HG02852 (cell line): Measurements from ENCODE around the gene ASCC3.
A peak's percentile ranks its signal among the peaks of the same experiment; 100 is the strongest.
"Not testable (repeated sequence)": the region's sequence is repeated elsewhere in the genome, so short reads cannot be mapped to it uniquely, and the experiment has no call there.

Experiments
- ATAC-seq: cut with Tn5 transposase; IDR thresholded peaks from one replicate; pipeline ENCODE4 v1.9.1; 2021; ENCODE audit warnings: mild to moderate bottlenecking, moderate library complexity; ENCODE audit not compliant: unreplicated experiment

The ASCC3 gene

GRCh38 chr6:100670056-100670455 lies 211.1 kb downstream of the ASCC3 start:
- ATAC-seq, result no peak

- peak; percentile 100 for ATAC-seq
Measured at GRCh38 chr6:100665041-100665380, 216.1 kb downstream of the ASCC3 start.

- peak; percentile 37 for ATAC-seq
Measured at GRCh38 chr6:100664274-100665040, 216.7 kb downstream of the ASCC3 start.

- no peak for ATAC-seq
Measured at GRCh38 chr6:100663219-100663863, 217.8 kb downstream of the ASCC3 start.

GRCh38 chr6:100662264-100662663 lies 218.9 kb downstream of the ASCC3 start:
- ATAC-seq, result no peak

- no peak for ATAC-seq
Measured at GRCh38 chr6:100658486-100658885, 222.6 kb downstream of the ASCC3 start.

GRCh38 chr6:100657678-100658330 lies 223.3 kb downstream of the ASCC3 start:
- no peak for ATAC-seq

GRCh38 chr6:100641147-100641546 lies 240.0 kb downstream of the ASCC3 start:
- ATAC-seq, result not testable (repeated sequence)

GRCh38 chr6:100633096-100633777 lies 247.9 kb downstream of the ASCC3 start:
- no peak for ATAC-seq

- no peak for ATAC-seq
Measured at GRCh38 chr6:100630536-100630935, 250.6 kb downstream of the ASCC3 start.

- ATAC-seq, result no peak
Measured at GRCh38 chr6:100627911-100628758, 253.0 kb downstream of the ASCC3 start.

- no peak for ATAC-seq
Measured at GRCh38 chr6:100626721-100627120, 254.4 kb downstream of the ASCC3 start.

GRCh38 chr6:100622907-100623692 lies 258.0 kb downstream of the ASCC3 start:
- ATAC-seq, result no peak

GRCh38 chr6:100620085-100620840 lies 260.9 kb downstream of the ASCC3 start:
- ATAC-seq, result no peak

- ATAC-seq, result no peak
Measured at GRCh38 chr6:100618351-100618671, 262.8 kb downstream of the ASCC3 start.

- ATAC-seq, result no peak
Measured at GRCh38 chr6:100617633-100618350, 263.3 kb downstream of the ASCC3 start.

GRCh38 chr6:100614933-100615332 lies 266.2 kb downstream of the ASCC3 start:
- no peak for ATAC-seq

GRCh38 chr6:100614386-100614785 lies 266.7 kb downstream of the ASCC3 start:
- ATAC-seq, result no peak

GRCh38 chr6:100613656-100614055 lies 267.5 kb downstream of the ASCC3 start:
- ATAC-seq, result no peak
